ENCODE measurements around the gene SHISA7. TPM values are rescaled to one million over a fixed set of nuclear protein-coding genes. Genes with fewer than 3 reads are reported as not detected.

The SHISA7 gene
- total RNA-seq, 2 experiments from 2014 or later, result not detected

- H3K4me1 ChIP-seq (ENCODE audit: insufficient read depth, low read length, poor library complexity, severe bottlenecking), result peaks cover 17% of the 10 kb centered on the region
- H3K27ac ChIP-seq (ENCODE audit: low read depth, low read length, poor library complexity, severe bottlenecking), result no peak overlapping the region
- no peaks in the 10 kb centered on the region for H4K20me1 ChIP-seq (ENCODE audit: insufficient read depth, low read length)
- intact Hi-C loops (cut with micrococcal nuclease; ENCODE audit: unreplicated experiment), result no loop called here
- H3K4me2 ChIP-seq (ENCODE audit: low read length), result no peak overlapping the region
- DNase-seq (ENCODE audit: low spot score), result no peak
- peaks cover 8% of the 10 kb centered on the region; the same call in 1 of the 2 replicates for H3K79me2 ChIP-seq (ENCODE audit: insufficient read depth, low read depth, low read length)
- no peak for TF ChIP-seq EZH2phosphoT487 (IDR thresholded peaks at IDR 0.05; ENCODE audit: borderline replicate concordance, low read depth, low read length)
- ChIA-PET CTCF (ENCODE audit: unreplicated experiment) (no interaction called here), POLR2A (no interaction called here)
- no TSS peak for BruUV-seq (replicated peaks)
- H3K36me3 ChIP-seq (ENCODE audit: insufficient read depth, low read length), result peaks cover 15% of the 10 kb centered on the region
- no peaks in the 10 kb centered on the region for H3K9me2 ChIP-seq (ENCODE audit: insufficient read depth, low read length)
- H3K9me3 ChIP-seq (ENCODE audit: low read length), result no peaks in the 10 kb centered on the region
- H3K4me3 ChIP-seq (ENCODE audit: low read depth, low read length, poor library complexity, severe bottlenecking), result no peak overlapping the region
- no peak overlapping the region for H2AFZ ChIP-seq (ENCODE audit: low read length)
Measured at GRCh38 chr19:55457683-55458457, 14.8 kb upstream of the SHISA7 start.

- POLR2A ChIA-PET, result no interaction called here
- peaks cover 15% of the 10 kb centered on the region for H3K36me3 ChIP-seq (ENCODE audit: insufficient read depth, low read length)
Measured at GRCh38 chr19:55456347-55456746, 13.2 kb upstream of the SHISA7 start.

GRCh38 chr19:55455576-55456235, 12.6 kb upstream of the SHISA7 start:
- intact Hi-C loops (cut with micrococcal nuclease; ENCODE audit: unreplicated experiment), result no loop called here
- no peaks in the 10 kb centered on the region for H4K20me1 ChIP-seq (ENCODE audit: insufficient read depth, low read length)
- no TSS peak for BruUV-seq (replicated peaks)
- no peak for TF ChIP-seq CTCF (conservative IDR thresholded peaks at IDR 0.05; ENCODE audit: low read length)
- no peak for TF ChIP-seq EZH2phosphoT487 (IDR thresholded peaks at IDR 0.05; ENCODE audit: borderline replicate concordance, low read depth, low read length)
- H3K79me2 ChIP-seq (ENCODE audit: insufficient read depth, low read depth, low read length), result peaks cover 6% of the 10 kb centered on the region; the same call in 1 of the 2 replicates
- no peaks in the 10 kb centered on the region for H3K9me2 ChIP-seq (ENCODE audit: insufficient read depth, low read length)
- H2AFZ ChIP-seq (ENCODE audit: low read length), result no peak overlapping the region
- H3K4me2 ChIP-seq (ENCODE audit: low read length), result no peak overlapping the region
- POLR2A ChIA-PET, result no interaction called here
- DNase-seq (ENCODE audit: low spot score), result no peak
- H3K9me3 ChIP-seq (ENCODE audit: low read length), result no peaks in the 10 kb centered on the region
- H3K4me1 ChIP-seq (ENCODE audit: insufficient read depth, low read length, poor library complexity, severe bottlenecking), result peaks cover 10% of the 10 kb centered on the region
- no peak overlapping the region for H3K27ac ChIP-seq (ENCODE audit: low read depth, low read length, poor library complexity, severe bottlenecking)
- CTCF ChIA-PET (ENCODE audit: unreplicated experiment), result no interaction called here
- no peak overlapping the region for H3K4me3 ChIP-seq (ENCODE audit: low read depth, low read length, poor library complexity, severe bottlenecking)
- peaks cover 15% of the 10 kb centered on the region for H3K36me3 ChIP-seq (ENCODE audit: insufficient read depth, low read length)

More at GRCh38 chr19:55456347-55456746, 13.2 kb upstream of the SHISA7 start:
- no peak for DNase-seq (ENCODE audit: low spot score)
- no TSS peak for BruUV-seq (replicated peaks)
- Histone ChIP-seq H3K4me2 (ENCODE audit: low read length) (no peak overlapping the region), H3K4me3 (ENCODE audit: low read depth, low read length, poor library complexity, severe bottlenecking) (no peak overlapping the region), H3K9me2 (ENCODE audit: insufficient read depth, low read length) (no peaks in the 10 kb centered on the region), H3K79me2 (ENCODE audit: insufficient read depth, low read depth, low read length) (peaks cover 8% of the 10 kb centered on the region; the same call in 1 of the 2 replicates), H3K27ac (ENCODE audit: low read depth, low read length, poor library complexity, severe bottlenecking) (no peak overlapping the region), H2AFZ (ENCODE audit: low read length) (no peak overlapping the region), H4K20me1 (ENCODE audit: insufficient read depth, low read length) (no peaks in the 10 kb centered on the region), H3K9me3 (ENCODE audit: low read length) (no peaks in the 10 kb centered on the region), H3K4me1 (ENCODE audit: insufficient read depth, low read length, poor library complexity, severe bottlenecking) (peaks cover 13% of the 10 kb centered on the region)
- intact Hi-C loops (cut with micrococcal nuclease; ENCODE audit: unreplicated experiment), result no loop called here
- TF ChIP-seq CTCF (conservative IDR thresholded peaks at IDR 0.05; ENCODE audit: low read length) (no peak), EZH2phosphoT487 (IDR thresholded peaks at IDR 0.05; ENCODE audit: borderline replicate concordance, low read depth, low read length) (no peak)
- CTCF ChIA-PET (ENCODE audit: unreplicated experiment), result no interaction called here
